HG02943 (cell line): ENCODE measurements around the gene RAB3C.

Experiments
- ATAC-seq: cut with Tn5 transposase; IDR thresholded peaks from one replicate; pipeline ENCODE4 v1.9.1; 2021; ENCODE audit warnings: mild to moderate bottlenecking, low read depth, moderate library complexity; ENCODE audit not compliant: unreplicated experiment

Gene RAB3C

GRCh38 chr5:58763390-58763789 lies 180.5 kb downstream of the RAB3C start:
- no peak for ATAC-seq

GRCh38 chr5:58764199-58764598 lies 181.3 kb downstream of the RAB3C start:
- no peak for ATAC-seq

- no peak for ATAC-seq
Measured at GRCh38 chr5:58765058-58765457, 182.2 kb downstream of the RAB3C start.

- ATAC-seq: no peak
Measured at GRCh38 chr5:58767104-58767503, 184.2 kb downstream of the RAB3C start.

- ATAC-seq: no peak
Measured at GRCh38 chr5:58770136-58770535, 187.3 kb downstream of the RAB3C start.

GRCh38 chr5:58771796-58772195 lies 188.9 kb downstream of the RAB3C start:
- ATAC-seq: no peak

- no peak for ATAC-seq
Measured at GRCh38 chr5:58773744-58774441, 191.0 kb downstream of the RAB3C start.

- ATAC-seq: no peak
Measured at GRCh38 chr5:58774937-58775336, 192.1 kb downstream of the RAB3C start.

- ATAC-seq: peak; percentile 70
Measured at GRCh38 chr5:58775701-58776262, 192.9 kb downstream of the RAB3C start.

- no peak for ATAC-seq
Measured at GRCh38 chr5:58776559-58776958, 193.7 kb downstream of the RAB3C start.

- ATAC-seq: no peak
Measured at GRCh38 chr5:58778888-58779287, 196.0 kb downstream of the RAB3C start.

GRCh38 chr5:58786035-58786434 lies 203.2 kb downstream of the RAB3C start:
- peak; percentile 58 for ATAC-seq

GRCh38 chr5:58786711-58787303 lies 203.9 kb downstream of the RAB3C start:
- peak; percentile 58 for ATAC-seq

- ATAC-seq: no peak
Measured at GRCh38 chr5:58787987-58788386, 205.1 kb downstream of the RAB3C start.

GRCh38 chr5:58793888-58794657 lies 211.2 kb downstream of the RAB3C start:
- ATAC-seq: no peak

- ATAC-seq: no peak
Measured at GRCh38 chr5:58794875-58795274, 212.0 kb downstream of the RAB3C start.

- no peak for ATAC-seq
Measured at GRCh38 chr5:58795327-58795726, 212.5 kb downstream of the RAB3C start.

- no peak for ATAC-seq
Measured at GRCh38 chr5:58797021-58797420, 214.1 kb downstream of the RAB3C start.

GRCh38 chr5:58800356-58800755 lies 217.5 kb downstream of the RAB3C start:
- ATAC-seq: no peak

GRCh38 chr5:58800861-58801540 lies 218.1 kb downstream of the RAB3C start:
- ATAC-seq: no peak

- no peak for ATAC-seq
Measured at GRCh38 chr5:58803056-58803455, 220.2 kb downstream of the RAB3C start.
